C4-2B (cell line): ENCODE measurements around the gene BUD13.

Experiments
- H3K27ac ChIP-seq: fragments of 450-650 bp; 2 replicates; pipeline ENCODE4 v1.5.1; 2017
- CTCF ChIP-seq: fragments of 450-650 bp; conservative IDR thresholded peaks from 2 replicates; pipeline ENCODE4 v1.5.1; 2017; ENCODE audit warnings: mild to moderate bottlenecking
- ZFX ChIP-seq: fragments of 450-650 bp; IDR thresholded peaks from 2 replicates; pipeline ENCODE4 v1.6.1; 2017

The BUD13 gene

GRCh38 chr11:116772443-116773202 is at the start of gene BUD13:
Gene BUD13, minus strand, starts transcription at chr11:116772987. Its CDS starts 23 bp downstream, at chr11:116772964.
- peak within 1 kb of the TSS; percentile 94 for H3K27ac ChIP-seq

GRCh38 chr11:116822575-116822974 is 49.8 kb upstream of the BUD13 start:
- no peak overlapping the region for H3K27ac ChIP-seq
- TF ChIP-seq CTCF (no peak), ZFX (no peak)

More at GRCh38 chr11:116772443-116773202, at the start of gene BUD13:
- TF ChIP-seq ZFX, result peak; percentile 76
- no peak for TF ChIP-seq CTCF

GRCh38 chr11:116821050-116821918 is 48.5 kb upstream of the BUD13 start:
- no peak for TF ChIP-seq CTCF
- no peak for TF ChIP-seq ZFX
- H3K27ac ChIP-seq, result no peak overlapping the region

DNA sequence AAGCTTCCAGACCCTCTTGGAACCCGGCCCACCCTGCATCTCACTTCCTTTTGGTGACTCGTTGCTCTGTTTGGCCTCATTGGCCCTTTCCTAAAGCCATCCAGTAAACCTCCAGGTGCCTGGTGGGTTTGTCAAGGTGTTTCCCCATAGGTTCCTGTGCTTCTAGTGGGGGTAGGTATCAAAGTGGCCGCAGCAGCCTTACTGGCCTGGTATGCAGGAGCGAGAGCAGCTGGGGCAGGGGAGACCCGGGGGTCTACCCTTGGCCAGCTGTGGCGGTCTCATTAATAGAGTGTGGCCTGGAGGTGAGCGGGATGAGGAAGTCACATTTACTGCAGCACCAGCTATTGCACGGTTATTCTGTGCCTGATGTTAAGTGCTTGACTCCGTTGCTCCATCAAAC is 46.3 kb upstream of the BUD13 start:
- TF ChIP-seq CTCF (no peak), ZFX (no peak)
- H3K27ac ChIP-seq, result no peak overlapping the region

DNA sequence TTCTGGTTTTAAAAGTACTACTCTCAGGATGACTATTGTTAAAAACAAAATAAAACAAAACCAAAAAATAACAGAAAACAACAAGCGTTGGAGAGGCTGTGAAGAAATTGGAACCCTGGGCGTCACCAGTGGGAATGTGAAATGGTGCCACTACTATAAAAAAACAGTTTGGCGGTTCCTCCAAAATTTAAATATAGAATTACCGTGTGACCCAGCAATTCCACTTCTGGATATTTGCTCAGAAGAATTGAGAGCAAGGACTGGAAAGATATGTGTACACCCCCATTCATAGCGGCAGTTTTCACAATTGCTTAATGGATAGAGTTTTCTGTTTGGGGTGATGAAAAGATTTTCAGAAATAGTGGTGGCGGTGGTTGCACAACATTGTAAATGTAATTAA is 41.7 kb upstream of the BUD13 start:
- H3K27ac ChIP-seq, result no peak overlapping the region
- no peak for TF ChIP-seq CTCF
- TF ChIP-seq ZFX, result no peak

- no peak overlapping the region for H3K27ac ChIP-seq
- TF ChIP-seq ZFX, result no peak
- TF ChIP-seq CTCF, result no peak
These were observed 41.1 kb upstream of the BUD13 start for GRCh38 chr11:116813781-116814471.

DNA sequence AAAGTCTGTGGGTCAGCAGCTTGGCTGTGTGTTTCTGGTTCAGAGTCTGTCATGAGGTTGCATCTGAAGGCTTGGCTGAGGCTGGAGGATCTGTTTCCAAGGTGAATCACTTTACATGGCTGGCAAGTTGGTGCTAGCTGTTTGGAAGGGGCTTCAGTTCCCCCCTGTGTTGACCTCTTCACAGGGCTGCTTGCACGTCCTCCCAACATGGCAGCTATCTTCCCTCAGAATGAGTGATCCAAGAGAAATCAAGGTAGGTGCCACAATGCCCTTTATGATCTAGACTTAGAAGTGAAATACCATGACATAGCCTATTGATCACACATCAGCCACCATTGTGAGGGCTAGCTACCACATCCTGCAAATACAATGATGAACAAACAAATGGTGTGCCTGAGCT is 40.4 kb upstream of the BUD13 start:
- TF ChIP-seq ZFX, result no peak

More for the DNA sequence above, 40.4 kb upstream of the BUD13 start:
- no peak overlapping the region for H3K27ac ChIP-seq
